HG02852 (cell line): Measurements from ENCODE around the gene CAPN7.

Experiments used
- ATAC-seq: cut with Tn5 transposase; IDR thresholded peaks from one replicate; pipeline ENCODE4 v1.9.1; 2021; ENCODE audit warnings: mild to moderate bottlenecking, moderate library complexity; ENCODE audit not compliant: unreplicated experiment

CAPN7 gene

GRCh38 chr3:15294929-15295328, 88.9 kb downstream of the CAPN7 start:
- no peak for ATAC-seq

- no peak for ATAC-seq
Measured at GRCh38 chr3:15295506-15295905, 89.5 kb downstream of the CAPN7 start.

DNA sequence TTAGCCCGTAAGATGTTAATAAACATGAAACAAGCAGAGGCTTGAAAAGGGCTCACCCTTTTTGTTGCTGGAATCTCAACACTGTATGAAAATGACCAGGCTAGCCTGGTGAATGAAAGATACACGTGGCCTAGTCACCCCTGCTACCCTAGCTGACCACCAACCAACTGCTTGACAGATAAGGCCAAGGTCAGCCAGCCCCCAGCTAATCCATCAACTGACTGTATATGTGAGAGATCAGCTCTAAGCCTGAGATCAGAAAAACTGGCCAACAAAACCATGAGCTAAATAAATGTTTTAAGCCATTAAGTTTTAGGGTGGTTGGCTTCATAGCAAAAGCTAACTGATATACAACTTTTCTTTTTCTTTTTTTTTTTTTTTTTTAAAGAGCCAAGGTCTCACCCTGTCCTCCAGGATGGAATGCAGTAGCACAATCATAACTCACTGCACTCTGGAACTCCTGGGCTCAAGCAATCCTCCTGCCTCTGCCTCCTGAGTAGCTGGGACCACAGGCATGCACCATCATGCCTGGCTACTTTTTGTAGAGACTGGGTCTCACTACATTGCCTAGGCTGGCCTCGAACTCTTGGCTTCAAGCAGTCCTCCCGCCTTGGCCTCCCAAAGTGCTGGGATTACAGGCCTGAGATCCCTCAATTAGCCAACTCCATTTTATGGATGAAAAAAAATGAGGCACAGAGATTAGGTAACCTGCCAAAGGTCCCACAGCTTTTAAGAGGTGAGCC, 91.7 kb downstream of the CAPN7 start:
- ATAC-seq: no peak

DNA sequence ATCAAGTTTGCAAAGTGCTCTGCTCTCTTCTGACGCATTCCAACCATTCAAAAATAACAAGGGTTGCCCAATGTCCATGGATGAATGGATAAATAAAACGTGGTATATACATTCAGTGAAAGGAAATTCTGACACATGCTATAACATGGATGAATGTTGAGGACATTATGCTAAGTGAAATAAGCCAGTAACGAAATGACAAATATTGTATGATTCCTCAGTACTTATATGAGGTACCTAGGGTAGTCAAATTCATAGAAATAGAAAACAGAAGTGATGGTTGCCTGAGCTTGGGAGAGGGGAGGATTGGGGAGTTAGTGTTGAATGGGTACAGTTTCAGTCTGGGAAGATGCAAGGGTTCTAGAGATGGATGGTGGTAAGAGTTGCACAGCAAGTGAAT, 92.5 kb downstream of the CAPN7 start:
- no peak for ATAC-seq

GRCh38 chr3:15299036-15299435, 93.0 kb downstream of the CAPN7 start:
- no peak for ATAC-seq

DNA sequence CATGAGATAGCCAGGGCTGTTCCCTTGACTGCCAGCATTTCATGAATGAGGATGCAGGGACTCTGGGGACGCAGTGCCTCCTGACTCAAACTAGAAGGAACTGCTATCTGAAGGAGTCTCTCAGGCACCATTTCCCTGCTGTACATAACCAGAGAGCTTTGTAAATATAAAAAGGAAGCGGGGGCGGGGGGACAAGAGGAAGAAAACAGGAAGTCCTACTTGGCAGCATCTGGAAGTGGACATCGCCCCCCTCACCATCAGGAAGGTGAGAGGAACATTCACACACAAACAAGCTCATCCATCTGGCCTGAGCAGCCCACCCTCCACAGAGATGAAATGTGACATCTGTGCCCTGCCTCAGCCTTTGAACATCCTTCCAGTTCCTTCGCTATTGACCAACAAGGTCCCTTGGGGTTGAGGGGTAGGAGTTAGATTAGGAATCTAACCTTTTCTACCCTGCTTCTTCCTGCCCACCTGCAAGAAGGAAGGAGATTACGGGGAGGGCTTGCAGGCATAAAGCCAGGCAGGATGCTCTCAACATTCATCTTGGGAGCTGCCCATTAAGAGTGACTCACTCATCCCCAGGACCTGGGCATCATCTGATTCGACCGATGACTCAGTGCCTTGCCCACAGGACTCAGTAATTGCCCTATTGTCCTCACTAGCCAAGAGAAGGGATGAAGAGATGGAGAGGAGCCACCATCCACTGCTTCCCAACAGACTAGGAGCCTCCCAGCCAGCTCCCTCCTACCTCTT, 94.5 kb downstream of the CAPN7 start:
- no peak for ATAC-seq

DNA sequence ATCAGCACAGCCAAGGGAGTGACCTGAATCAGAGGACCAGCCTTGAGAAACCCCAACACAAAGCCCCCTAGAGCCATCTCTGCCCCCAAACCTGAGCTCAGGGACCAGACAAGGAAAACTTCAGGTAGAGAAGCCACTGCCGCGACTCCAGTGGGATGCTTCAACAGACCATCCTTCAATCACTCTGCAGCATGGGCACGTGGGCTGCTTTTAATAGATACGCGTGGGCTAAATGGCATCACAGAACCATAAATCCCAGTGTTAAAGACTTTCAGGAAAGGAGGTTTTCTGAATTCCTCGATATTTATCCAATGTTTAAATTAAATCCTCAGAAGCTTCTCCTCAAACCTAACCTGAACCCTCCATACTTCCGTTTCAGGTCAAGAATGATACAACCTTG, 95.7 kb downstream of the CAPN7 start:
- ATAC-seq: no peak
